Stomach (tissue), 9 donors: ENCODE data around the gene ITGA1. TPM values are rescaled to one million over a fixed set of nuclear protein-coding genes. Genes with fewer than 3 reads are reported as not detected.
A peak's percentile ranks its signal among the peaks of the same experiment; 100 is the strongest.

Source experiments
- DNase-seq, 2 donors: peaks; one replicate each; pipeline versions ENCODE4 v3.0.0 to v3.0.0-alpha.2; 2013 to 2019
- H3K27ac ChIP-seq, 5 donors: fragments of 200-600 bp in 4 of 5; sonication (generic) in 4 of 5; one replicate each; pipeline ENCODE4 v1.5.1; 2013 to 2019; ENCODE audit warnings: mild to moderate bottlenecking in 1 of 5, moderate library complexity in 1 of 5
- H3K27me3 ChIP-seq, 3 donors: fragments of 200-600 bp; sonication (generic); one replicate each; pipeline ENCODE4 v1.5.1; 2017 to 2019; ENCODE audit warnings: mixed run types in 1 of 3
- H3K36me3 ChIP-seq, 4 donors: fragments of 200-600 bp; sonication (generic); 1 replicate in 3 of 4; 2 replicates in 1 of 4; pipeline ENCODE4 v1.5.1; 2016 to 2019
- H3K4me1 ChIP-seq, 4 donors: fragments of 200-600 bp; sonication (generic); one replicate each; pipeline ENCODE4 v1.5.1; 2016 to 2019
- H3K4me3 ChIP-seq, 4 donors: fragments of 200-600 bp; sonication (generic) in 3 of 4; one replicate each; pipeline ENCODE4 v1.5.1; 2016 to 2019; ENCODE audit warnings: mild to moderate bottlenecking in 1 of 4
- H3K9me3 ChIP-seq, 4 donors: fragments of 200-600 bp; sonication (generic); one replicate each; pipeline ENCODE4 v1.5.1; 2016 to 2019
- CTCF ChIP-seq, 7 experiments: fragments of 450-650 bp in 4 of 7; fragments of 200-600 bp in 3 of 7; sonication (generic) in 3 of 7; IDR thresholded peaks; one replicate each; pipeline ENCODE4 v1.5.1; 2016 to 2019; ENCODE audit warnings: antibody characterized with exemption in 7 of 7, control low read depth in 2 of 7, mild to moderate bottlenecking in 1 of 7
- EP300 ChIP-seq: sonication (generic); formaldehyde crosslinking; IDR thresholded peaks from one replicate; pipeline ENCODE4 v1.6.1; 2017; ENCODE audit warnings: antibody characterized with exemption
- POLR2A ChIP-seq, 4 donors: fragments of 450-650 bp; IDR thresholded peaks; one replicate each; pipeline ENCODE4 v1.6.1; 2016; ENCODE audit warnings: antibody characterized with exemption in 4 of 4, control low read depth in 2 of 4, mild to moderate bottlenecking in 1 of 4, moderate library complexity in 1 of 4
- POLR2AphosphoS5 ChIP-seq, 3 donors: sonication (generic); formaldehyde crosslinking; IDR thresholded peaks; one replicate each; pipeline ENCODE4 v1.6.1; 2016; ENCODE audit warnings: antibody characterized with exemption in 3 of 3
- WGBS, 5 donors: extraction: QIAGEN DNeasy Blood & Tissue Kit in 3 of 5; methylation state at CpG; one replicate each; pipeline versions ENCODE4 v1.1.5 to v1.1.7; 2013 to 2018; 5-methylcytosine and 5-hydroxymethylcytosine counted together
- intact Hi-C: fragments of 100-400 bp; cut with DNase I; formaldehyde crosslinking; loops from one replicate; pipeline ENCODE4 v1.15.1; 2023; ENCODE audit warnings: low total_unique reads
- polyA plus RNA-seq, 3 donors: library from polyadenylated mRNA; stranded (reverse); fragments of 200-250 nt; gene quantifications; one replicate each; pipeline ENCODE4 v1.2.3, GENCODE V29; 2013
- total RNA-seq, 5 donors: library from RNA; depleted of rRNA; stranded (reverse); fragments of >200 nt; gene quantifications; one replicate each; pipeline versions ENCODE4 v1.1.0 to v1.2.3, GENCODE V29; 2014 to 2016
- donor health status: healthy with polysubstance abuse.
- donor health status: Bipolar disorder and iron deficiency.
- donor health status: healthy.

ITGA1 gene
- total and polyA plus RNA-seq, 8 donors = 2.7 to 507 (median 77.0) TPM

GRCh38 chr5:52854301-52854700 lies 66.6 kb downstream of the ITGA1 start:
- Histone ChIP-seq H3K36me3 (peaks cover 0 to 5% (median 0%) of the 10 kb centered on the region in 4 donors), H3K27ac (peak overlapping the region in 2 of 5 donors; percentile 30 to 51), H3K9me3 (no peaks in the 10 kb centered on the region), H3K4me1 (peaks cover 0 to 18% (median 12%) of the 10 kb centered on the region in 4 donors), H3K27me3 (no peaks in the 10 kb centered on the region), H3K4me3 (no peak overlapping the region)
- WGBS, 5 donors = 63 to 80% (median 76%) methylated on average over 2 of the region's 2 CpGs
- peak in 1 of 2 donors; percentile 46 for DNase-seq
- TF ChIP-seq CTCF (IDR thresholded peaks at IDR 0.05) (no peak), POLR2A (IDR thresholded peaks at IDR 0.05) (no peak), POLR2AphosphoS5 (IDR thresholded peaks at IDR 0.05) (no peak), EP300 (no peak)
- intact Hi-C loops = no loop called here

- TF ChIP-seq POLR2A (IDR thresholded peaks at IDR 0.05) (no peak), POLR2AphosphoS5 (IDR thresholded peaks at IDR 0.05) (no peak), EP300 (no peak), CTCF (IDR thresholded peaks at IDR 0.05) (no peak)
- intact Hi-C loops = no loop called here
- no peaks in the 10 kb centered on the region for H3K9me3 ChIP-seq
- H3K27me3 ChIP-seq = no peaks in the 10 kb centered on the region
- peak overlapping the region in 2 of 5 donors; percentile 14 to 39 for H3K27ac ChIP-seq
- peaks cover 0 to 5% (median 0%) of the 10 kb centered on the region in 4 donors for H3K36me3 ChIP-seq
- no peak for DNase-seq
- WGBS, 5 donors = 73 to 89% (median 81%) methylated on average over 2 of the region's 2 CpGs
- H3K4me1 ChIP-seq = peaks cover 0 to 18% (median 12%) of the 10 kb centered on the region in 4 donors
- H3K4me3 ChIP-seq = no peak overlapping the region
Measured at GRCh38 chr5:52854949-52855348, 67.2 kb downstream of the ITGA1 start.

- intact Hi-C loops = no loop called here
- Histone ChIP-seq H3K4me1 (peaks cover 0 to 18% (median 12%) of the 10 kb centered on the region in 4 donors), H3K27me3 (no peaks in the 10 kb centered on the region), H3K9me3 (no peaks in the 10 kb centered on the region), H3K27ac (peak overlapping the region in 2 of 5 donors; percentile 39 to 41), H3K4me3 (no peak overlapping the region), H3K36me3 (peaks cover 0 to 3% (median 1%) of the 10 kb centered on the region in 4 donors)
- 78 to 92% (median 86%) methylated on average over 3 of the region's 3 CpGs for WGBS, 5 donors
- DNase-seq = no peak
- TF ChIP-seq CTCF (IDR thresholded peaks at IDR 0.05) (no peak), POLR2A (IDR thresholded peaks at IDR 0.05) (no peak), POLR2AphosphoS5 (IDR thresholded peaks at IDR 0.05) (no peak), EP300 (no peak)
Measured at GRCh38 chr5:52856564-52856963, 68.8 kb downstream of the ITGA1 start.

GRCh38 chr5:52859628-52860027 lies 71.9 kb downstream of the ITGA1 start:
- TF ChIP-seq CTCF (IDR thresholded peaks at IDR 0.05) (no peak), POLR2AphosphoS5 (IDR thresholded peaks at IDR 0.05) (peak in 1 of 3 donors; percentile 46)
- Histone ChIP-seq H3K27me3 (no peaks in the 10 kb centered on the region), H3K36me3 (peaks cover 0 to 7% (median 3%) of the 10 kb centered on the region in 4 donors), H3K4me1 (peaks cover 0 to 23% (median 17%) of the 10 kb centered on the region in 4 donors), H3K27ac (peak overlapping the region in 1 of 5 donors; percentile 33), H3K9me3 (no peaks in the 10 kb centered on the region), H3K4me3 (no peak overlapping the region)
- peak in 1 of 2 donors; percentile 70 for DNase-seq
- WGBS, 5 donors = 67 to 91% (median 76%) methylated on average over 2 of the region's 2 CpGs
- intact Hi-C loops = no loop called here
